GM03348 (cell line): ENCODE measurements around the gene TMPRSS6.

Experiments
- DNase-seq: peaks from one replicate; pipeline ENCODE4 v3.0.0; 2012; ENCODE audit warnings: low spot score

Gene TMPRSS6

GRCh38 chr22:37117092-37117491 lies 7.6 kb upstream of the TMPRSS6 start:
- no peak for DNase-seq

GRCh38 chr22:37115032-37115431 lies 5.5 kb upstream of the TMPRSS6 start:
- no peak for DNase-seq

GRCh38 chr22:37113757-37114156 lies 4.2 kb upstream of the TMPRSS6 start:
- DNase-seq = no peak

- DNase-seq = no peak
Measured at GRCh38 chr22:37112084-37112728, 2.7 kb upstream of the TMPRSS6 start.

GRCh38 chr22:37111156-37111717 lies 1.7 kb upstream of the TMPRSS6 start:
- no peak for DNase-seq

- DNase-seq = no peak
Measured at GRCh38 chr22:37107816-37108621, 1.5 kb downstream of the TMPRSS6 start.

- no peak for DNase-seq
Measured at GRCh38 chr22:37105990-37106389, 3.5 kb downstream of the TMPRSS6 start.

- no peak for DNase-seq
Measured at GRCh38 chr22:37105154-37105553, 4.4 kb downstream of the TMPRSS6 start.

- DNase-seq = no peak
Measured at GRCh38 chr22:37103656-37104452, 5.7 kb downstream of the TMPRSS6 start.

- no peak for DNase-seq
Measured at GRCh38 chr22:37103151-37103550, 6.4 kb downstream of the TMPRSS6 start.

GRCh38 chr22:37101311-37102066 lies 8.0 kb downstream of the TMPRSS6 start:
- no peak for DNase-seq

GRCh38 chr22:37100589-37101127 lies 8.9 kb downstream of the TMPRSS6 start:
- DNase-seq = no peak

- no peak for DNase-seq
Measured at GRCh38 chr22:37098976-37099591, 10.4 kb downstream of the TMPRSS6 start.

- no peak for DNase-seq
Measured at GRCh38 chr22:37097346-37097745, 12.2 kb downstream of the TMPRSS6 start.

GRCh38 chr22:37095113-37095512 lies 14.4 kb downstream of the TMPRSS6 start:
- DNase-seq = no peak

GRCh38 chr22:37094239-37094638 lies 15.3 kb downstream of the TMPRSS6 start:
- DNase-seq = no peak

- no peak for DNase-seq
Measured at GRCh38 chr22:37092997-37093396, 16.5 kb downstream of the TMPRSS6 start.

- DNase-seq = no peak
Measured at GRCh38 chr22:37091994-37092393, 17.5 kb downstream of the TMPRSS6 start.

GRCh38 chr22:37090920-37091695 lies 18.4 kb downstream of the TMPRSS6 start:
- no peak for DNase-seq

- no peak for DNase-seq
Measured at GRCh38 chr22:37089434-37089833, 20.1 kb downstream of the TMPRSS6 start.
